GM18505 (cell line): ENCODE measurements around the gene PHACTR1.

Experiments
- ATAC-seq: cut with Tn5 transposase; IDR thresholded peaks from one replicate; pipeline ENCODE4 v1.9.1; 2021; ENCODE audit not compliant: unreplicated experiment
- POLR2A ChIP-seq: IDR thresholded peaks from 4 replicates; pipeline ENCODE4 v1.6.1; 2011; ENCODE audit warnings: borderline replicate concordance; ENCODE audit not compliant: insufficient read depth, insufficient read length; ENCODE audit errors: extremely low read depth

Gene PHACTR1

GRCh38 chr6:12800120-12800519, 83.6 kb downstream of the PHACTR1 start:
- ATAC-seq: no peak
- TF ChIP-seq POLR2A: no peak

DNA sequence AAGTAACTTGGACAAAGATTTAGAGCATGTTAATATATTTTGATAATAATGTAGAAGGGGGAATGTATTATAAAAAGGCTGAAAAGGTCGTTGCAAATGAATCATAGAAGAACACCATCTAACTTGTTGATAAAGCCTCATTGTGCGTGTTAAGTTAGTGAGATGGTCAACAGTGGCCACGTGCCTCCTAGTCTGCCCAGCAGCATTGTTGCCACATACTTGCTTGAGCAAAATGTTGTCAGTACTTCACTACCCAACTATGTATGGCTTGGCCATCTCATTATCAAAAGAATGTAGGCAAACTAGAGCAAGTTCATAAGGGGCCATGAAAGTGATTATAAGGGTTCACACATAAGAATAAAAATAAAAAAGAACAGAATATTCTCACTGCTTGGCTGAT, 84.6 kb downstream of the PHACTR1 start:
- no peak for TF ChIP-seq POLR2A
- no peak for ATAC-seq

- ATAC-seq: no peak
- no peak for TF ChIP-seq POLR2A
Measured at GRCh38 chr6:12802440-12802839, 85.9 kb downstream of the PHACTR1 start.

DNA sequence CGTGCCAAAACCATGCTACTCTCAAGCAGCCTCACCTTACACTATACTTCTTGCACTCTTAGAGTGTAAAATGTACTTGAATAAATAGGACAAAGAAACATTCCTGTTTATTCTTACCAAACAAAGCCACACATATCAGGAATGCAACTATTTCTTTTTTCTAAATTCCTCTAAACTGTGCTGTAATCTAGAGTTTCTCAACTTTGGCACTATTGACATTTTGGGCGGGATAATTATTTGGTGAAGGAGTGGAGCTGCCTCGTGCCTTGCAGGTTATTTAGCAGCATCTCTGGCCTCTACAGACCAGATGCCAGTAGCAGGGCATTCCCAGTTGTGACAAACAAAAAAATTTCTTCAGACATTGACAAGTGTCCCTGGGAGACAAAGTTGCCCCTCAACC, 86.9 kb downstream of the PHACTR1 start:
- no peak for ATAC-seq
- TF ChIP-seq POLR2A: no peak

DNA sequence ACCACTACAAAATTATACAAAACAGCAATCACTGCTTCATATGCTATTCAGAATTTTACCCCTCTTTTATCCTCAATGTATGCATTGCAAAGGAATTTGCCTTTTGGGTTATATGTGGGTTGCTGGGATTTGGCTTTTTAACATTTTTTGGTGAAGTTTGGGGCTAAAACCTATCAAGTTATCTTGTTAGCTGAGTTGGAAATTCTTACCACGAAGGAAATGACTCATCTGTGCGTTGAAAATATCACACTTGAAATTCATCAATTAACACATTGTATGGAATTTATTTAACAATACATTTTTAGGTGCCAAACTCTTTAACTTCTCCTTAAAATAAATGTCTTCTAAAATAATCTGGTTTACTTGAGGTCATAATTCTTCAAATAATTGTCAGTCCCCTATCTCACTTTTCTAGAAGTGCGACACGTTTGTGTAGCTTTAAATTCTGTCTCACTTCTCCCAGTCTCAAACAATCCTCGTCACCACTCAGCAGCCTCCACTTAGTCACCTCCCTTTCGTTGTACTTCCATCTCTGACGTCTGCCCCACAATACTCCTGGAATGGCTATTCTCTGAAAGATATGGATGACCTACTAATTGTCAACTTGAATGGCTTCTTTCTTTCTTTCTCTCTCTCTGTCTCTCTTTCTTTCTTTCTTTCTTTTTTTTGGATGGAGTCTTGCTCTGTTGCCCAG, 88.5 kb downstream of the PHACTR1 start:
- no peak for TF ChIP-seq POLR2A
- no peak for ATAC-seq

- TF ChIP-seq POLR2A: no peak
- no peak for ATAC-seq
Measured at GRCh38 chr6:12806136-12806535, 89.6 kb downstream of the PHACTR1 start.

DNA sequence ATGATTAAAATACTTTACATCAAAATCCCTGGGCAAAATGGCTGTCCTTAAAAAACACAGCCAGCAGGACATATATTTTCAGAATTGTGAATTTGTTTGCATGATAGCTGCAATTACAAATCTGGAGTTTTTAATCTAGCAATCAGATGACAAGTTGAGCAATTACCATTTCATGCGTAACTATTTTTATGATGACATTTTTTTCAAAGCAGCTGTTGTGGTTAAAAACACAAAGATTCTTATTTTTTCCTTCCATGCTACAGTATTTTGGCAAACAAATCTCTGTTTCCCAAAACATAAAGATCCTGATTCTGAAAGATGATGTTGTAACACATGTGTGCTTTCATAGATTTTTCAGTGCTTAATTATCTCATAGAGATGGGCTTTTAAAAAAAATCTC, 90.2 kb downstream of the PHACTR1 start:
- no peak for ATAC-seq
- no peak for TF ChIP-seq POLR2A

- TF ChIP-seq POLR2A: no peak
- no peak for ATAC-seq
Measured at GRCh38 chr6:12811519-12811918, 95.0 kb downstream of the PHACTR1 start.

GRCh38 chr6:12813321-12813720, 96.8 kb downstream of the PHACTR1 start:
- ATAC-seq: no peak
- TF ChIP-seq POLR2A: no peak

- ATAC-seq: no peak
- no peak for TF ChIP-seq POLR2A
Measured at GRCh38 chr6:12814015-12814414, 97.4 kb downstream of the PHACTR1 start.

DNA sequence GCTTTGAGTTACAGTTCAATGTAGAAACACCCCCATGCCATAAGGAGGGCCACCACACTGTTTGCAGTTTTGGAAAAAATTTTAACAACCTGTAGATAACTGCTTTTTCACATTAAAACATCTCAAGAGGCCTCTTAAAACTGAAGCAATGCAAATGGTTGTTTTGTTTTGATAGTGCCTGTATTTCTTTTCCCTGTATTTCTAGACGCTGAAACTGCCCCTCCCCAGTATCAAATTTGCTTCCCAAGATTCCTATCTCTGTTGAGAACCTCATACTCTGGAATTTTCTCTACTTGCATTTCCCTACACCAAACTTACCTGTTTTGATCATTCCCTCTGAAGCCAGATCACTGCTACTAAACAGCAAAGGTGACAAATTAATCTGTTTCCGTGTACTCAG, 98.5 kb downstream of the PHACTR1 start:
- TF ChIP-seq POLR2A: no peak
- no peak for ATAC-seq

DNA sequence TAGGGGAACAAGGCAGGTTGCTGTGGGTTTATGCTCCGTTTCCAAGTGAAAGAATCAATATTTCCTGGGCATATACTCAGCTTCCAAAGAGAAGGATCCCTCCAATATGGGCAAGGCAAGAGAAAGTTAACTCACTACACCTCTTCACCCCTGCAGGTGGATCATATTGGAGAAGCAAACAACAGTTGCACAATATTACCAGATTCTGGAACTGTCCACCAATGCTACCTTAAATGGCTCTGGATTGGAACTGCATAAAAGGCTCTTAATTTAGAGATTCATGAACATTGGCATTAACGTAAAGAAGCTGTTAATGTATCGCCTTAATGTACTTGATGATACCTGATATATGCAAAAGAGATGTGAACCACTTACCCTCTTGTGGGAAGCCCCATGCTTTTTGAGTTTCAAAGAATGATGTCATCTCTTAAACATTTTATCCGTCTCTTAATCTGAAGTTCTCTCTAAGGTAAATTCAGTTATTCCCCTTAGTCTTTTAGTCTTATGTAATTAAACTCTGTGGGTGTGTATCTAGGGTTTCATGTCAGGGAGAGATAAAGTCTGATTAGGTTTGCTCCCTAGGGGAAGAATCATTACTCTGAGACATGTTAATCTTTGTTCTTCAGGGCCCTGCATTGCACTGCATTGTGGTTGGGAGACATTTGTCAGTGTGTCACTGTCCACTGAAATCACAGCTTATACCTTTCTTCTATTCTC, 99.5 kb downstream of the PHACTR1 start:
- TF ChIP-seq POLR2A: no peak
- ATAC-seq: no peak

DNA sequence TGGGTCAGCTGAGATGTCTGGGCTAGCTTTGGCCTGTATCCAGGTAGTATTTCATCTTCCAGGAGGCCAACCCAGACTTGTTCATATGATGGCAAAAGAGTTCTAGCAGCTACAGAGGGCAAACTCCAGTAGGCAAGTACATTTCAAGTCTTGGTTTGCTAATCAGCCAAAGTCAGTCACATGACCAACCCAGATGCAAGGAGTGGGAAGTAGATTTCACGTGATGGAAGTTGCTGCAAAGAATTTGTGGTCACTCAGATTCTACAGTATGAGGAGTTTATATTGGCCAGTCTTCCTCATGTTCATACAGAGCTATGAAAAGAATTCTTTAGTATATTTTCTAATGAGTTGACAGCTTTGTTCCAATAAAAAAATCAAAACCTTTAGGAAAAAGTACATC, 101.8 kb downstream of the PHACTR1 start:
- no peak for ATAC-seq
- TF ChIP-seq POLR2A: no peak

DNA sequence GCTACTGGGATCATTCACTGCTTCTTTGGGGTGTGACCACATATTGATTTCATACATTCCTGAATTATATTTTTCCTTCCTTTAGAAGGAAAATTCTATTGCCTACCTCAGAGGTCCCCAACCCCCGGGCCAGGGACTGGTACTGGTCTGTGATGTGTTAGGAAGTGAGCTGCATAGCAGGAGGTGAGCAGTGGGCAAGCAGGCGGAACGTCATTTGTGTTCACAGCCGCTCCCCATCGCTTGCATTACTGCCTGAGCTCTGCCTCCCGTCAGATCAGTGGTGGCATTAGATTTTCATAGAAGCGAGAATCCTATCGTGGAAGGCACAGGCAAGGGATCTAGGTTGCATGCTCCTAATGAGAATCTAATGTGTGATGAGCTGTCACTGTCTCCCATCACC, 107.3 kb downstream of the PHACTR1 start:
- ATAC-seq: no peak
- no peak for TF ChIP-seq POLR2A

DNA sequence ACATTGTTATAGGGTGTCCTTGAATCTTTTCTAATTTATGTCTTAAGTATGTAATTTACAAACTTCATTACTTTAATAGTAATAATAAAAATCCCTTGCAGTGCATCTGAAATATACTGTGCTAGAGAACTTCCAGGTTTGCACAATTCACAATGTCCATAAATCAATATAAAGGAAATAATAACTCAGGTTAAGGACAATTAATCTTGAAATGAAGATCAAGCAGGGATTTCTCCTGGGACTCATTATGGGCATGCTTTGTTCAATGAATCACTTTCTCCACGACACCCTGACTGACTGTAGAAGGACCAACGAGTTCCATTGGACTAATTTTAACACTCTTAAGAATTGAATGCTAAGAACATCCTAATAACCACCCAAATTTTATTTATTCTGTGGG, 110.0 kb downstream of the PHACTR1 start:
- TF ChIP-seq POLR2A: no peak
- no peak for ATAC-seq

GRCh38 chr6:12827921-12828320, 111.4 kb downstream of the PHACTR1 start:
- no peak for ATAC-seq
- no peak for TF ChIP-seq POLR2A
